Measurements from ENCODE around the gene TOMM6.
"Not testable (repeated sequence)": the region's sequence is repeated elsewhere in the genome, so short reads cannot be mapped to it uniquely, and the experiment has no call there.

The TOMM6 gene

GRCh38 chr6:41766043-41766664 is 21.3 kb upstream of the TOMM6 start:
- ATAC-seq, result not testable (repeated sequence)

- no peak for ATAC-seq
Measured at GRCh38 chr6:41767112-41767833, 20.2 kb upstream of the TOMM6 start.

GRCh38 chr6:41768545-41769308 is 18.8 kb upstream of the TOMM6 start:
- ATAC-seq, result no peak

DNA sequence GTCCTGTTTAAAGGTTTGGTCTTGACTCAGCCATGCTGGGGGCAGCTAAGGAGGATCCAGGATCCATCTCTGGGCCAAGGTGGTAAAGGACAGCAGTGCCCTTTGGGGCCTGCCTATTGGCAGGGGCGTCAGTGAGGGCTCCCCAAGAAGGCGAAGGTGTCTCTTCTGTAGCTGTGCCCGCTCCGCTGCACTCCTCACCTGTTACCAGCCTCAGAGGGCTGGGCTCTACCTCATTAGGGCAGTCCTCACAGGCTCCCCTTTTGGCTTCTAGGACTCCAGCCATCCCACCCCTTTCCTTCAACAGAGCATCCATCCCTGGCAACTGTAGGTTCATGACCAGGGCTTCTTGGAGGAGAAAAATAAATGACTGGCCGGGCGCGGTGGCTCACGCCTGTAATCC is 18.1 kb upstream of the TOMM6 start:
- ATAC-seq, result no peak

DNA sequence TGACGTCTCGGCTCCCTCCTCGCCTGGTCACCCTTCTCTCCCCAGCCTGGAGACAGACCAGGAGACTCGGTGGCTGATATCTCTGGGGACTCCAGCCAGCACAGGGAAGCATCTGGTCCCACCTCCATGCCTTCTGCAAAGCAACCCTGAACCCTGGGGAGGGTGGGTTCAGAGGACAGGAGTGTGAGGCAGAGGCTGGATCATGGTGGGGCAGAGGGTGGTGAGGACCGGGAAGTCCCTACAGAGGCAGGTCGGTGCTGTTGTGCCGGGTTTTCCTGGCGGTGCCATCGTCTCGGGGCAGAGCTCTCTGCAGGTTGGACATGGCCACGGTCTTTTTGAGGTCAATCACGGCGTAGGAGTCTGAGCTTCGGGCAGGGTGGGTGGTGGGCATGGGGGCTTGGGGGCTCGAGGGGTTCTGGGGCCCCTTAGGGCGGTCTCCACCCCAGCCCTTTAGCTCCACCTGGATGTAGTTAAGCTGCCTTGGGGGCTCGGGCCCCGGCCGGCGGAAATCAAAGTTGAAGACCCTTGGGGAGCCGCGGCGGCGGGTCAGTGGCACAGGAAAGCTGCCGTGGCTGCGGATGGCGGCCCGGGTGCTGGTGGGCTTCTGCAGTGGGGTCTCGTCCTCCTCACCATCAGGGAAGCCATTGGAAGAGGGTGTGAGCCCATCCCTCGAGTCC is 17.0 kb upstream of the TOMM6 start:
- ATAC-seq, result no peak

- ATAC-seq, result no peak
Measured at GRCh38 chr6:41771058-41771983, 16.2 kb upstream of the TOMM6 start.

- no peak for ATAC-seq
Measured at GRCh38 chr6:41774841-41775240, 12.7 kb upstream of the TOMM6 start.

DNA sequence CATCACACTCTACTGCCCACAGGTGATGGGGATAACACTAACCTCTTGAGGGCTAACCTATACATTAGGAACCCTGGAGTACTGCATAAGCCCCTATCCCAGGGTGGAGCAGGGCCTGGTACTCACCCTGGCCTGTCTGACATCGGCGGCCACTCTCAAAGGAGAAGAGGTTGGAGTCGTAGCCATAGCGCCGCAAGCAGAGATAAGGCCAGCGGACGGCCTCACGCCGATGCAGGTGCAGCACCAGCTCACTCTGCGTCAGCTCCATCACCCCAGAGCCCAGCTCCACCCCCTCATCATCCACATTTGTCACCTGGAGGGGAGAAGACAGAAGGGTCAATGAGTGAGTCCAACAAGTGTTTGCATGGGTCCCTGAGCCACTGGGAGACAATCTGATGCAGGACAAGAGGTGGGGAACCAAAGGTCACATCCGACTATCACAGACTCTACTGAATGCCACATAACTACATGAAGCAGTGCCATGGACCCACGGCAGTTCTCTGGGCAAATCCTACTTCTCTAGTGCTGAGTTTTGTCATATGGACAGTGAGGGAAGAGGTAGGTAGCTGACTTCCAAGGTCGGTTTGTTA is 12.1 kb upstream of the TOMM6 start:
- ATAC-seq, result no peak

DNA sequence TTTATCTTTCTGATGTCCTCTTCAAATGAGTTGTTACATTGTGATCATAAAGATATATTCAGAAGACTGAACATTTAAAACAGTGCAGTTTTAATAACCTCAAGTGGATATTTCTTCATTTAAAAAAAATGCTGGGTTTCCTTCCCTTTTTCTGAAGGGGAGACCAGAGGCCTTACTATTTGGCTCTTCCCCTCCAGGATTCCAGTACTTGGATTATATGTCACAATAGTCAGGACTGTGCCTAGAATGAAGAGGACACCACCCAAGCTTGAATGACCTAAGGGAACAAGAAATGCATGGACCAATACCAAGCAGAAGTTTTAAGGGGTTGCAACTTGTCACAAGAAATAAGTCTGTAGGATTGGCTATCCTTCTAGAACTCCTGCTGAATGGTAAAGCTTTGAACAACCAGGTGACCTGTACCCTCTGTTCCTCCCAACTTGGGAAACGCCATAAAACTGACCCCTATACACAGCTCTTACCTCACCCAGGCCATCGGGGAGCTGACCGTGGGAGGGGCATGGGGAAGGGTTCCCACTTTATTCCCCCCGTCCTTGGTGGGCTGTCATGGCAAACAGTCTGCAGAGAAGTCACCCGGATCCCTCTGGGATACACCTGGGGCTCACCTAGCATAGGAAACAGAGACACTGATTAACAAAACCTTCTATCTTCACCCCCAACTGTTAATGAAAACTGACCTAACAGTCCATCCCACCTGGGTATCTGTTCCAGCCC is 9.8 kb upstream of the TOMM6 start:
- ATAC-seq, result no peak

DNA sequence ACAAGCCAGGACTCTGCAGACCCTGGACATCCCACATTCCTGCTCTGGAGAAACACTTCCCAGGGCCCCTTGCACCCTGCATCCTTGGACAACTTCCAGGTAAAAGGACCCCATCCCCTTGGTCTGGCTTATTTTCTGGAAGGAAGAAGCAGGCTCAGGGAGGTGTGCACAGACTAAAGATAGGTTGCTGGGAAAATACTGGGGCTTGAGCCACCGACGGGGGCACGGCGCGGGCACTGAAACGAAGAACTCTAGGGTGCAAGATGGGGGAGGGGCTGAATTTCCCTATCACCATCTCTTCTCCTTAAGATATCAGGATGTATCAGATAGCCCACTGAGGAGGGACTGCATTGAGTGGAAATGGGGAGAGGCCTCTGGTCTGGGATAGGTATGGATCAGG is 8.6 kb upstream of the TOMM6 start:
- no peak for ATAC-seq

- ATAC-seq, result peak in 1 of 2 donors; percentile 25
Measured at GRCh38 chr6:41779336-41779735, 8.2 kb upstream of the TOMM6 start.

DNA sequence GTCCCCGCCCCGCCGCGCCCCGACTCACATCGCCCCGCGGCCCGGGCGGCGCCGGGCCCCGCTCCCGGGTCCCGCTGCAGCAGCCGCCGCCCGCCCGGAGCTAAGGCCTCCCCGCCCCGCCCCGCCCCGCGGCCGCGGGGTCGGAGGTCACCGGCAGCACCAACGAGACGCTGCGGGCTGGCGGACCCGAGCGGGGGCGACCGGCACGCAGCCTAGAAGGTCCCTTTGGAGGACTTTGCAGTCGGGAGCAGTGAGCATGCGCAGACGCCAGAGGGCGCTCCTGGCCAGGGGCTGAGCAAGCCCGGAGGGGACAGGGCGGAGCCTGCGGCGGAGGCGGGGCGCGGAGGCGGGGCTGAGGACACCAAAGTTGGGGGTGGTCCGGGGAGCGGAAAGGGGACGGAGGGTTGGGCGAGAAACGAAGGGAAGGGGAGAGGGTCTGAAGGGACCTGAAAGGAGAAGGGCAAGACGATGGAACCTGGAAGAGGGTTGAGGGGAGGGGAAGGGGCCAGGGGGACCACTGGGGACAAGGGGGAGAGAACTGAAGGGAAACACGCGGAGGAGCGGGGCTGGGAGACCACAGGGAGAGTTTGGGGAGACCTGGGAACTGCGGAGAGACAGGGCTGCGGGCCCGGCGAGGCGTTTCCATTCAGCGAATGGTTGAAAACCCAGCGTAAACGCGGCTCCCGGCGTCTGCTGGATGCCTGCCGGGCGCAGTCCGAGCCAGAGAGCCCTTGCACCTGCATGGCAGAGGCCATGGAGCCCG is 7.5 kb upstream of the TOMM6 start, which contains the start of gene FRS3:
Gene FRS3 (minus strand): TSS at position 113 of the 763 bp plus-strand sequence. CDS start 2,913 bp downstream, outside the sequence.
- ATAC-seq, result peak; percentile 95 to 96

DNA sequence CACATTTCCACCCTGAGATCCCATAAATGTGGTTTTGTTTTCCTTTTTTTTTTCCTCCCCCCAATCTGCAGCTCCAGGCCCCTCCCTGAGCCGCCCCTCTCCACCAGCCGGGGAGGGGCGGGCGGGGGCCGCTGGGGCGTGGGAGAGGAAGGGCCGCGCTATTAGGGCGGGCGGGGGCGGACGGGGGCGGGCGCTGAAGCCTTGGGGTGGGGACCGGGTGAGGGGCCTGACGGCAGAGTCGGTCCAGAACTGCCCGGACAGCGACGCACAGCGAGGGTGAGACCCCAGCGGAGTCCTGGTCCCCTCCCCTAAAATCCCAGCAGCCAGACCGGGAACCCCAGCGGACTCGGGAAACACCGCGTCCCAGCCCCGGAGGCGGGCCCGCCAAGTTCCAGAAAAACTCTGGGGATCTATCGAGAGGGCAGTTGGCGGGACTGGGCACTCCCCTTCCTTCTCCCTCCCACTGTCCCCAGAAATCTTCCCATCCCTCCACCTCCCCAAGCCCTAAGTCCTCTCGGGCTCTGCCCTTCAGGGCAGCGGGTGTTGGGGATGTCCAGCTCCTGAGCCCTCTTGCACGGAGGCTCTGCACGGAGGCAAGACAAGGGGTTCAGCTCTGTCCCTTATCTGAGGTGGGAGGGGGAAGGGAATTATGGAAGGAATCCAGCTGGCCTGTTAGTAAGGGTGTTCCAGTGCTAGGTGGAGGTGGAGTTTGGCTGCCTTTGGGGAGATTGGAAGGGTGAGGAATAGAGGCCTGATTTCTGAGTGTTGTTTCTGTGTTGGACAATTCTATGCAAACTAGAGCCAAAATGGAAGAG is 6.7 kb upstream of the TOMM6 start, which contains the start of gene PRICKLE4:
Gene PRICKLE4 (plus strand): TSS at position 232 of the 815 bp plus-strand sequence. CDS start 2,692 bp downstream, outside the sequence.
- ATAC-seq, result no peak

- no peak for ATAC-seq
Measured at GRCh38 chr6:41781366-41781730, 6.1 kb upstream of the TOMM6 start.

- ATAC-seq, result no peak
Measured at GRCh38 chr6:41783106-41783780, 4.3 kb upstream of the TOMM6 start.

GRCh38 chr6:41784581-41785171 is 2.8 kb upstream of the TOMM6 start:
- no peak for ATAC-seq

DNA sequence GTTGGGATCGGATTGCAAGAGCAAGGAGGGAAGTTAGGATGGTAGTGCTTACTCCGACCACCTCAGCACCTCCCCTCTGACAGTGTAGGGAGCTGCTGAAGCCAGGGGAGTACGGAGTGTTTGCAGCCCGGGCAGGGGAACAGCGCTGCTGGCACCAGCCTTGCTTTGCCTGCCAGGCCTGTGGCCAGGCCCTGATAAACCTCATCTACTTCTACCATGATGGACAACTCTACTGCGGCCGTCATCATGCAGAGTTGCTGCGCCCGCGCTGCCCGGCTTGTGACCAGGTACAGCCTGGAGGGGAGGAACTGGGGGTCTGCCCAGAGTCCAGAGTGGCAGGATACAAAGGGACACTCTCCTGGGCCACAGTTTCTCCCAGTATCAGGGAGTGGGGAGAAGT is 2.2 kb upstream of the TOMM6 start:
- ATAC-seq, result no peak
